Measurements from ENCODE around the gene ARPC2. TPM values are rescaled to one million over a fixed set of nuclear protein-coding genes. Genes with fewer than 3 reads are reported as not detected.

ARPC2 gene
- total and polyA plus RNA-seq, 2 of the 13 experiments (the other 11 are each of a cell fraction or from before 2014, with no cell fraction given): 168 to 303 TPM

DNA sequence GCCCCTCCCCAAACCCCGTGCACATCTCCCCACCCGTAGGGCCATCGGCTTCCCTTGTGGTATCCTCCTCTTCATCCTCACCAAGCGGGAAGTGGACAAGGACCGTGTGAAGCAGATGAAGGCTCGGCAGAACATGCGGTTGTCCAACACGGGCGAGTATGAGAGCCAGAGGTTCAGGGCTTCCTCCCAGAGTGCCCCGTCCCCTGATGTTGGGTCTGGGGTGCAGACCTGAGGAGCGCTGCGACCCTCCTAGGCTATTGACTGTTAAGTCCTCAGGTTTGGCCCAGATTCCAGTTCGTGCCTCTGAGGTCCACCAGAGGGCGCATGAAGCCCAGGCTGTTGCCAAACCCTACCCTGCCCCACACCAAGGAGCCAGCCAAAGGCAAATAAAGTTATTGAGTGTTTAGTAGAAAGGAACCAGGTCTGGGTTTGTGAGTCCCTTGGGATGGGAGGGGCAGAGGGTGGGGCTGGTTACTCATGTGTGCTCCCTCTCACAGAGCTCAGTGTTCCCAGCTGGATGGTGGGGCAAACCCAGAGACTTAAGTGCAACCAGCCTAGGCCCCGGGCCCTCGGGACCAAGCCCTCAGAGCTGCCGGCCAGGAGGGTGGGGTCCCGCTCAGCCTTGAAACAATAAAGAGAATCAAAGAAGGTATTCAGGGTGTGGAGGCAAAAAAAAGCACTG lies 55.7 kb downstream of the ARPC2 start (continued):
- TF ChIP-seq, protein P1, sequence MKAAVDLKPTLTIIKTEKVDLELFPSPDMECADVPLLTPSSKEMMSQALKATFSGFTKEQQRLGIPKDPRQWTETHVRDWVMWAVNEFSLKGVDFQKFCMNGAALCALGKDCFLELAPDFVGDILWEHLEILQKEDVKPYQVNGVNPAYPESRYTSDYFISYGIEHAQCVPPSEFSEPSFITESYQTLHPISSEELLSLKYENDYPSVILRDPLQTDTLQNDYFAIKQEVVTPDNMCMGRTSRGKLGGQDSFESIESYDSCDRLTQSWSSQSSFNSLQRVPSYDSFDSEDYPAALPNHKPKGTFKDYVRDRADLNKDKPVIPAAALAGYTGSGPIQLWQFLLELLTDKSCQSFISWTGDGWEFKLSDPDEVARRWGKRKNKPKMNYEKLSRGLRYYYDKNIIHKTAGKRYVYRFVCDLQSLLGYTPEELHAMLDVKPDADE (CRISPR knock-in tag; IDR thresholded peaks at IDR 0.05): no peak
- TF ChIP-seq SNAI1 (CRISPR knock-in tag; IDR thresholded peaks at IDR 0.05; ENCODE audit: borderline replicate concordance) (no peak), SSRP1 (CRISPR knock-in tag; IDR thresholded peaks at IDR 0.05) (peak; percentile 96; the same call in 1 of the 2 replicates), SALL1 (CRISPR knock-in tag; IDR thresholded peaks at IDR 0.05) (peak; percentile 75), PHF20 (CRISPR knock-in tag; IDR thresholded peaks at IDR 0.05) (peak; percentile 35; the same call in 1 of the 2 replicates), ZSCAN25 (CRISPR knock-in tag; IDR thresholded peaks at IDR 0.05) (peak; percentile 81), ZNF337 (CRISPR knock-in tag; IDR thresholded peaks at IDR 0.05; ENCODE audit: borderline replicate concordance, low read depth) (peak; percentile 82; the same call in 1 of the 2 replicates), NFE2L1 (CRISPR knock-in tag; IDR thresholded peaks at IDR 0.05; ENCODE audit: borderline replicate concordance) (no peak), ERF (CRISPR knock-in tag; IDR thresholded peaks at IDR 0.05) (peak; percentile 61; the same call in 1 of the 2 replicates), AGO2 (optimal IDR thresholded peaks at IDR 0.05; ENCODE audit: low read depth, low read length) (peak; percentile 95), ONECUT2 (CRISPR knock-in tag; IDR thresholded peaks at IDR 0.05) (0 out of 2 replicates have a peak, but pooled peaks have one; percentile 38), ZC3H4 (CRISPR knock-in tag; IDR thresholded peaks at IDR 0.05; ENCODE audit: borderline replicate concordance) (0 out of 2 replicates have a peak, but pooled peaks have one; percentile 21)
- TF ChIP-seq, protein P2, sequence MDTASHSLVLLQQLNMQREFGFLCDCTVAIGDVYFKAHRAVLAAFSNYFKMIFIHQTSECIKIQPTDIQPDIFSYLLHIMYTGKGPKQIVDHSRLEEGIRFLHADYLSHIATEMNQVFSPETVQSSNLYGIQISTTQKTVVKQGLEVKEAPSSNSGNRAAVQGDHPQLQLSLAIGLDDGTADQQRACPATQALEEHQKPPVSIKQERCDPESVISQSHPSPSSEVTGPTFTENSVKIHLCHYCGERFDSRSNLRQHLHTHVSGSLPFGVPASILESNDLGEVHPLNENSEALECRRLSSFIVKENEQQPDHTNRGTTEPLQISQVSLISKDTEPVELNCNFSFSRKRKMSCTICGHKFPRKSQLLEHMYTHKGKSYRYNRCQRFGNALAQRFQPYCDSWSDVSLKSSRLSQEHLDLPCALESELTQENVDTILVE (CRISPR knock-in tag; IDR thresholded peaks at IDR 0.05): peak; percentile 46; the same call in 1 of the 2 replicates
- TF ChIP-seq, protein P3, sequence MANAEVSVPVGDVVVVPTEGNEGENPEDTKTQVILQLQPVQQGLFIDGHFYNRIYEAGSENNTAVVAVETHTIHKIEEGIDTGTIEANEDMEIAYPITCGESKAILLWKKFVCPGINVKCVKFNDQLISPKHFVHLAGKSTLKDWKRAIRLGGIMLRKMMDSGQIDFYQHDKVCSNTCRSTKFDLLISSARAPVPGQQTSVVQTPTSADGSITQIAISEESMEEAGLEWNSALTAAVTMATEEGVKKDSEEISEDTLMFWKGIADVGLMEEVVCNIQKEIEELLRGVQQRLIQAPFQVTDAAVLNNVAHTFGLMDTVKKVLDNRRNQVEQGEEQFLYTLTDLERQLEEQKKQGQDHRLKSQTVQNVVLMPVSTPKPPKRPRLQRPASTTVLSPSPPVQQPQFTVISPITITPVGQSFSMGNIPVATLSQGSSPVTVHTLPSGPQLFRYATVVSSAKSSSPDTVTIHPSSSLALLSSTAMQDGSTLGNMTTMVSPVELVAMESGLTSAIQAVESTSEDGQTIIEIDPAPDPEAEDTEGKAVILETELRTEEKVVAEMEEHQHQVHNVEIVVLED (CRISPR knock-in tag; IDR thresholded peaks at IDR 0.05; ENCODE audit: borderline replicate concordance): 0 out of 2 replicates have a peak, but pooled peaks have one; percentile 59
- TF ChIP-seq, protein P4, sequence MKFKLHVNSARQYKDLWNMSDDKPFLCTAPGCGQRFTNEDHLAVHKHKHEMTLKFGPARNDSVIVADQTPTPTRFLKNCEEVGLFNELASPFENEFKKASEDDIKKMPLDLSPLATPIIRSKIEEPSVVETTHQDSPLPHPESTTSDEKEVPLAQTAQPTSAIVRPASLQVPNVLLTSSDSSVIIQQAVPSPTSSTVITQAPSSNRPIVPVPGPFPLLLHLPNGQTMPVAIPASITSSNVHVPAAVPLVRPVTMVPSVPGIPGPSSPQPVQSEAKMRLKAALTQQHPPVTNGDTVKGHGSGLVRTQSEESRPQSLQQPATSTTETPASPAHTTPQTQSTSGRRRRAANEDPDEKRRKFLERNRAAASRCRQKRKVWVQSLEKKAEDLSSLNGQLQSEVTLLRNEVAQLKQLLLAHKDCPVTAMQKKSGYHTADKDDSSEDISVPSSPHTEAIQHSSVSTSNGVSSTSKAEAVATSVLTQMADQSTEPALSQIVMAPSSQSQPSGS (CRISPR knock-in tag; IDR thresholded peaks at IDR 0.05): peak; percentile 46; the same call in 1 of the 2 replicates
- TF ChIP-seq, protein P5, sequence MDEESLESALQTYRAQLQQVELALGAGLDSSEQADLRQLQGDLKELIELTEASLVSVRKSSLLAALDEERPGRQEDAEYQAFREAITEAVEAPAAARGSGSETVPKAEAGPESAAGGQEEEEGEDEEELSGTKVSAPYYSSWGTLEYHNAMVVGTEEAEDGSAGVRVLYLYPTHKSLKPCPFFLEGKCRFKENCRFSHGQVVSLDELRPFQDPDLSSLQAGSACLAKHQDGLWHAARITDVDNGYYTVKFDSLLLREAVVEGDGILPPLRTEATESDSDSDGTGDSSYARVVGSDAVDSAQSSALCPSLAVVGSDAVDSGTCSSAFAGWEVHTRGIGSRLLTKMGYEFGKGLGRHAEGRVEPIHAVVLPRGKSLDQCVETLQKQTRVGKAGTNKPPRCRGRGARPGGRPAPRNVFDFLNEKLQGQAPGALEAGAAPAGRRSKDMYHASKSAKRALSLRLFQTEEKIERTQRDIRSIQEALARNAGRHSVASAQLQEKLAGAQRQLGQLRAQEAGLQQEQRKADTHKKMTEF (CRISPR knock-in tag; IDR thresholded peaks at IDR 0.05): peak; percentile 42; the same call in 1 of the 2 replicates
- TF ChIP-seq, protein P6, sequence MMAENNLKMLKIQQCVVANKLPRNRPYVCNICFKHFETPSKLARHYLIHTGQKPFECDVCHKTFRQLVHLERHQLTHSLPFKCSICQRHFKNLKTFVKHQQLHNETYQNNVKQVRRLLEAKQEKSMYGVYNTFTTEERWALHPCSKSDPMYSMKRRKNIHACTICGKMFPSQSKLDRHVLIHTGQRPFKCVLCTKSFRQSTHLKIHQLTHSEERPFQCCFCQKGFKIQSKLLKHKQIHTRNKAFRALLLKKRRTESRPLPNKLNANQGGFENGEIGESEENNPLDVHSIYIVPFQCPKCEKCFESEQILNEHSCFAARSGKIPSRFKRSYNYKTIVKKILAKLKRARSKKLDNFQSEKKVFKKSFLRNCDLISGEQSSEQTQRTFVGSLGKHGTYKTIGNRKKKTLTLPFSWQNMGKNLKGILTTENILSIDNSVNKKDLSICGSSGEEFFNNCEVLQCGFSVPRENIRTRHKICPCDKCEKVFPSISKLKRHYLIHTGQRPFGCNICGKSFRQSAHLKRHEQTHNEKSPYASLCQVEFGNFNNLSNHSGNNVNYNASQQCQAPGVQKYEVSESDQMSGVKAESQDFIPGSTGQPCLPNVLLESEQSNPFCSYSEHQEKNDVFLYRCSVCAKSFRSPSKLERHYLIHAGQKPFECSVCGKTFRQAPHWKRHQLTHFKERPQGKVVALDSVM (CRISPR knock-in tag; IDR thresholded peaks at IDR 0.05): peak; percentile 52
